Mesenchymal stem cell (in vitro differentiated cells and primary cell): ENCODE measurements around the gene RPLP2.

ENCODE experiments used
- DNase-seq: peaks from one replicate; pipeline ENCODE4 v3.0.0-alpha.2; 2013
- H2AFZ ChIP-seq: one replicate; pipeline ENCODE4 v1.6.1; 2013; ENCODE audit warnings: low read depth, mild to moderate bottlenecking, control low read depth, inconsistent platforms, low read length, moderate library complexity
- H2AK5ac ChIP-seq: 2 replicates; pipeline ENCODE4 v1.6.1; 2013; ENCODE audit warnings: low read length, moderate library complexity, mild to moderate bottlenecking, inconsistent platforms; ENCODE audit not compliant: severe bottlenecking
- H2BK120ac ChIP-seq: one replicate; pipeline ENCODE4 v1.6.1; 2013; ENCODE audit warnings: low read depth, mild to moderate bottlenecking, inconsistent platforms, low read length, moderate library complexity
- H2BK12ac ChIP-seq, 2 experiments: one replicate each; pipeline ENCODE4 v1.6.1; 2013; ENCODE audit warnings: inconsistent platforms in 2 of 2, low read length in 2 of 2, mild to moderate bottlenecking in 2 of 2, moderate library complexity in 2 of 2, control low read depth in 1 of 2
- H2BK15ac ChIP-seq: one replicate; pipeline ENCODE4 v1.6.1; 2013; ENCODE audit warnings: mild to moderate bottlenecking, low read depth, inconsistent platforms; ENCODE audit not compliant: poor library complexity, severe bottlenecking
- H2BK5ac ChIP-seq: 2 replicates; pipeline ENCODE4 v1.6.1; 2013; ENCODE audit warnings: low read depth, mild to moderate bottlenecking, low read length, control low read depth, inconsistent platforms; ENCODE audit not compliant: poor library complexity, severe bottlenecking
- H3K14ac ChIP-seq, 2 experiments: one replicate each; pipeline ENCODE4 v1.6.1; 2013; ENCODE audit warnings: inconsistent platforms in 2 of 2, low read length in 2 of 2, control low read depth in 1 of 2, mild to moderate bottlenecking in 1 of 2, moderate library complexity in 1 of 2
- H3K18ac ChIP-seq, 2 experiments: one replicate each; pipeline ENCODE4 v1.6.1; 2013; ENCODE audit warnings: inconsistent platforms in 2 of 2, low read length in 2 of 2, control low read depth in 1 of 2, low read depth in 1 of 2, mild to moderate bottlenecking in 1 of 2
- H3K23ac ChIP-seq, 2 experiments: one replicate each; pipeline ENCODE4 v1.6.1; 2013; ENCODE audit warnings: inconsistent platforms in 2 of 2, low read length in 2 of 2, mild to moderate bottlenecking in 2 of 2, moderate library complexity in 2 of 2, control low read depth in 1 of 2
- H3K27ac ChIP-seq: 2 replicates; pipeline ENCODE4 v1.5.1; 2013; ENCODE audit warnings: mild to moderate bottlenecking, moderate library complexity, low read length, control low read depth, inconsistent platforms; ENCODE audit not compliant: poor library complexity, severe bottlenecking
- H3K27me3 ChIP-seq, 2 experiments: 2 replicates each; pipeline versions ENCODE4 v1.6.1 to v1.7.0; 2013; ENCODE audit warnings: low read length in 2 of 2, mild to moderate bottlenecking in 2 of 2, moderate library complexity in 2 of 2, control low read depth in 1 of 2, inconsistent platforms in 1 of 2; ENCODE audit not compliant: control insufficient read depth in 1 of 2, insufficient read depth in 1 of 2
- H3K36me3 ChIP-seq, 2 experiments: 2 replicates each; pipeline versions ENCODE4 v1.6.1 to v1.7.0; 2013; ENCODE audit warnings: low read length in 2 of 2, control low read depth in 1 of 2, inconsistent platforms in 1 of 2, low read depth in 1 of 2, mild to moderate bottlenecking in 1 of 2; ENCODE audit not compliant: insufficient read depth in 2 of 2, control insufficient read depth in 1 of 2
- H3K4ac ChIP-seq, 2 experiments: one replicate each; pipeline ENCODE4 v1.6.1; 2013; ENCODE audit warnings: inconsistent platforms in 2 of 2, low read length in 2 of 2, mild to moderate bottlenecking in 2 of 2, moderate library complexity in 2 of 2, control low read depth in 1 of 2, low read depth in 1 of 2
- H3K4me1 ChIP-seq: 2 replicates; pipeline ENCODE4 v1.6.1; 2013; ENCODE audit warnings: low read depth, low read length, control low read depth; ENCODE audit not compliant: control insufficient read depth, insufficient read depth
- H3K4me2 ChIP-seq: 2 replicates; pipeline ENCODE4 v1.6.1; 2013; ENCODE audit warnings: low read length, mild to moderate bottlenecking, inconsistent platforms; ENCODE audit not compliant: poor library complexity, severe bottlenecking
- H3K4me3 ChIP-seq, 2 experiments: 2 replicates each; pipeline versions ENCODE4 v1.5.1 to v1.7.0; 2013; ENCODE audit warnings: low read length in 2 of 2, mild to moderate bottlenecking in 2 of 2, control low read depth in 1 of 2, low read depth in 1 of 2; ENCODE audit not compliant: insufficient read depth in 1 of 2
- H3K79me1 ChIP-seq: replicated peaks from 2 replicates; pipeline ENCODE4 v1.6.1; 2013; ENCODE audit warnings: mild to moderate bottlenecking, control low read depth, low read length, inconsistent platforms; ENCODE audit not compliant: poor library complexity, severe bottlenecking
- H3K9ac ChIP-seq: 2 replicates; pipeline ENCODE4 v1.7.0; 2013; ENCODE audit warnings: mild to moderate bottlenecking, low read length, moderate library complexity
- H3K9me3 ChIP-seq: 2 replicates; pipeline ENCODE4 v1.7.0; 2013; ENCODE audit warnings: mild to moderate bottlenecking, low read length; ENCODE audit not compliant: control insufficient read depth
- H4K8ac ChIP-seq: one replicate; pipeline ENCODE4 v1.6.1; 2013; ENCODE audit warnings: inconsistent platforms, mild to moderate bottlenecking, low read length, moderate library complexity
- H4K91ac ChIP-seq: one replicate; pipeline ENCODE4 v1.6.1; 2013; ENCODE audit warnings: mild to moderate bottlenecking, low read length, inconsistent platforms
- WGBS: methylation state at CpG from one replicate; pipeline ENCODE4 v1.1.7; 2013; ENCODE audit warnings: mixed read lengths; 5-methylcytosine and 5-hydroxymethylcytosine counted together

The RPLP2 gene

GRCh38 chr11:799641-800316, 10.0 kb upstream of the RPLP2 start:
- Histone ChIP-seq H2AFZ (no peak overlapping the region), H3K9ac (no peak overlapping the region), H4K91ac (peak overlapping the region; percentile 40), H3K4me3 (no peak overlapping the region), H3K4me1 (peaks cover 44% of the 10 kb centered on the region), H2BK120ac (no peak overlapping the region), H3K27ac (no peak overlapping the region), H3K4ac (no peak overlapping the region), H3K23ac (no peak overlapping the region), H3K9me3 (no peaks in the 10 kb centered on the region), H2BK15ac (no peak overlapping the region), H2AK5ac (no peak overlapping the region), H3K36me3 (peaks cover 48 to 56% of the 10 kb centered on the region in 2 experiments), H2BK5ac (no peak overlapping the region), H3K27me3 (no peaks in the 10 kb centered on the region), H2BK12ac (no peak overlapping the region), H3K18ac (no peak overlapping the region), H4K8ac (no peak overlapping the region), H3K79me1 (peaks cover 33% of the 10 kb centered on the region), H3K14ac (no peak overlapping the region), H3K4me2 (no peak overlapping the region)
- WGBS, result 95% methylated on average over 32 of the region's 32 CpGs
- no peak for DNase-seq

DNA sequence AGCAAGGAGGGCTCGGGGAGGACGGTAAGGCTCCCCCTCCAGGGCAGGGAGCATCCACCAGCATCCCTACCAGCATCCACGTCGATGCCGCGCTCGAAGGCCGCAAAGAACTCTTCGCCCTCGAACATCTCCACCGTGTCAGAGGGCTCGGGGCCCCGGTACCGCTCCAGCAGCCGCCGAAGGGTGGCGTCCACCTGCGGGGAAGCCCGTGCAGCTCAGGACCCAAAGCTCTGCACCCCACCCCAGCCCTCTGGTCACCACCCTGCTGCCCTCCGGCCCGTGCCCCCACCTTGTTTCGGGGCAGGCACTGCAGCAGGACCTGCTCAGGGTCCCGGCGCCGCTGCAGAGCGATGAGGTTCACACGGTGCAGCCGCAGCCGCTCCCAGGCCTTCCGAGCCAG, 9.3 kb upstream of the RPLP2 start:
- Histone ChIP-seq H3K4me2 (no peak overlapping the region), H3K18ac (no peak overlapping the region), H3K36me3 (peaks cover 48 to 54% of the 10 kb centered on the region in 2 experiments), H3K23ac (no peak overlapping the region), H4K8ac (no peak overlapping the region), H2AK5ac (no peak overlapping the region), H3K4me3 (no peak overlapping the region), H2BK12ac (no peak overlapping the region), H3K27me3 (no peaks in the 10 kb centered on the region), H3K27ac (no peak overlapping the region), H3K4ac (no peak overlapping the region), H2AFZ (no peak overlapping the region), H3K79me1 (peaks cover 33% of the 10 kb centered on the region), H3K9me3 (no peaks in the 10 kb centered on the region), H2BK5ac (no peak overlapping the region), H3K4me1 (peaks cover 40% of the 10 kb centered on the region), H3K14ac (no peak overlapping the region), H2BK15ac (no peak overlapping the region), H4K91ac (no peak overlapping the region), H2BK120ac (no peak overlapping the region), H3K9ac (no peak overlapping the region)
- DNase-seq, result no peak
- WGBS, result 95% methylated on average over 30 of the region's 30 CpGs

DNA sequence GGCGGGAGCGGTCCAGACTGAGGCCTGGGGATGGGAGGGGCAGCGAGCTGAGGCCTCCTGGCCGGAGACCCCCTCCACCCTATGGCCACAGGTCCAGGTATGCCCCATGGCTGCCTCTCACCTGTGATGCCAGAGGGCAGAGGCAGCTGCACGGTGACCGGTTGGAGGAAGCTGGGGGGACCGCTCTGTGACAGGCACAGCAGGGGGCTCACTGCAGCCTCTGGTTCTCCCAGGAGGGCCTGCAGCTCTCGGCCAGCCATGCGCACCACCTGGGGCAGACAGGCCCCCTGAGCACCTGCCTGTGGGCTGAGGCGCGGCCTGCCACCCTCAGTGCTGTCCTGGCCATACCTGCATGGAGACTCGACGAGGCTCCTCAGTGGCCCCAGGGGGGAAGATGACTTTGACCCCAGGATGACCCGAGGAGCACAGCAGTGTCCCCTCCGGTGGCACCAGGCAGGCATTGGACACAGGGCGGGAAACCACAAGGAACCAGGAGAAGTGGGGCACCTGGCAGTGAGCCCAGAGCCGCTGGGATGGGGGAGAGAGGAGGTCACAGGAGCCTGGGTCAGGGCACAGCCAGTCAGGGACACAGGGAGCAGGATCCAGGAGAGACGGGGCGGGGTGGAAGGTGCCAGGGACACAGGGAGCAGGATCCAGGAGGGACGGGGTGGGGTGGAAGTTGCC, 8.5 kb upstream of the RPLP2 start:
- WGBS, result 96% methylated on average over 20 of the region's 20 CpGs
- no peak for DNase-seq
- Histone ChIP-seq H3K9ac (no peak overlapping the region), H2BK5ac (no peak overlapping the region), H3K4me1 (peaks cover 35% of the 10 kb centered on the region), H3K14ac (no peak overlapping the region), H3K9me3 (no peaks in the 10 kb centered on the region), H3K4me2 (no peak overlapping the region), H3K18ac (no peak overlapping the region), H3K27me3 (no peaks in the 10 kb centered on the region), H2BK120ac (no peak overlapping the region), H2BK15ac (no peak overlapping the region), H4K8ac (no peak overlapping the region), H4K91ac (no peak overlapping the region), H2BK12ac (no peak overlapping the region), H2AFZ (no peak overlapping the region), H3K36me3 (peaks cover 48 to 54% of the 10 kb centered on the region in 2 experiments), H3K79me1 (peaks cover 33% of the 10 kb centered on the region), H3K4me3 (no peak overlapping the region), H3K4ac (no peak overlapping the region), H3K27ac (no peak overlapping the region), H3K23ac (no peak overlapping the region), H2AK5ac (no peak overlapping the region)

DNA sequence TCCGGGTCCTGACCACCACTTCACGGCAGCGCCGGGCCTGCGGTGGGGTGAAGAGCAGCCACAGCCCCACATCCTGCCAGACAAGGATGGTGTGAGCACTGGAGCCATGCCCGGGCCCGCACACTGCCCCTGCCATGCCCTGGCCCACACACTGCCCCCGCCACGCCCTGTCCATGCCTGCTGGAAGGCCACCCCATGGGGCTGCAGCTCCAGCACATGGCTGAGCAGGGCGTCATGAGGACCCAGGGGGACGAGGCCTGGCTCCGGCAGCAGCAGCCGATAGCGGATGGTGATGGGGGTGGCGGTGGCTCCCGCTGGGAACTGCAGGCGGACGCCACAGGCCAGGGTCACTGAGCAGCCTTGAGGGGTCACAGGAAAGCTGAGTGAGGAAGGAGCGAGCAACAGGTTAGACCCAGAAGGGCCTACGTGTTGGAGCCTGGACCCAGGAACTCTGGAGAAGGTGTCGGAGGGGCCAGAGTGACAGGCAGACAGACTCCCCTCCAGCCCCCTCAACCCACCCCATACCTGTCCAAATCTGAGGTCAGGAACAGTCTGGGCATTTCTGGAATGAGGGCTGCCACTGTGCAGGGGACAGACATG, 7.6 kb upstream of the RPLP2 start:
- WGBS, result 96% methylated on average over 20 of the region's 21 CpGs
- H3K79me1 ChIP-seq, result peaks cover 33% of the 10 kb centered on the region
- DNase-seq, result no peak

More for the DNA sequence above, 7.6 kb upstream of the RPLP2 start:
- H3K14ac ChIP-seq, result no peak overlapping the region
- no peak overlapping the region for H2AFZ ChIP-seq
- no peak overlapping the region for H2BK5ac ChIP-seq
- H3K18ac ChIP-seq, result no peak overlapping the region
- no peak overlapping the region for H3K4me3 ChIP-seq
- H4K91ac ChIP-seq, result peak overlapping the region; percentile 4
- no peak overlapping the region for H3K4me2 ChIP-seq
- peaks cover 27% of the 10 kb centered on the region for H3K4me1 ChIP-seq
- no peak overlapping the region for H3K4ac ChIP-seq
- no peak overlapping the region for H2BK12ac ChIP-seq
- H2AK5ac ChIP-seq, result no peak overlapping the region
- no peaks in the 10 kb centered on the region for H3K27me3 ChIP-seq
- no peak overlapping the region for H2BK120ac ChIP-seq
- peaks cover 48 to 54% of the 10 kb centered on the region in 2 experiments for H3K36me3 ChIP-seq
- H3K9me3 ChIP-seq, result no peaks in the 10 kb centered on the region
- no peak overlapping the region for H3K23ac ChIP-seq
- no peak overlapping the region for H3K9ac ChIP-seq
- no peak overlapping the region for H2BK15ac ChIP-seq
- no peak overlapping the region for H4K8ac ChIP-seq
- no peak overlapping the region for H3K27ac ChIP-seq
